DND-41 (cell line): Measurements from ENCODE around the gene GPC3.

Experiments used
- CTCF ChIP-seq: IDR thresholded peaks from 2 replicates; pipeline ENCODE4 v1.5.1; 2012; ENCODE audit warnings: borderline replicate concordance, low read length, moderate library complexity, mild to moderate bottlenecking; ENCODE audit not compliant: poor library complexity, severe bottlenecking; ENCODE audit errors: extremely low read depth
- EZH2 ChIP-seq: IDR thresholded peaks from 3 replicates; pipeline ENCODE4 v1.6.1; 2012; ENCODE audit warnings: borderline replicate concordance, low read depth, mild to moderate bottlenecking, moderate library complexity, low read length, inconsistent platforms; ENCODE audit not compliant: severe bottlenecking

- TF ChIP-seq CTCF (no peak), EZH2 (no peak)
Measured at GRCh38 chrX:133926809-133927208, 58.6 kb downstream of the GPC3 start.
